ENCODE results near the gene MMD. TPM values are rescaled to one million over a fixed set of nuclear protein-coding genes. Genes with fewer than 3 reads are reported as not detected.
"Not testable (repeated sequence)": the region's sequence is repeated elsewhere in the genome, so short reads cannot be mapped to it uniquely, and the experiment has no call there.

The MMD gene
- polyA plus RNA-seq, 1 donor from 2014 or later = 111 TPM

DNA sequence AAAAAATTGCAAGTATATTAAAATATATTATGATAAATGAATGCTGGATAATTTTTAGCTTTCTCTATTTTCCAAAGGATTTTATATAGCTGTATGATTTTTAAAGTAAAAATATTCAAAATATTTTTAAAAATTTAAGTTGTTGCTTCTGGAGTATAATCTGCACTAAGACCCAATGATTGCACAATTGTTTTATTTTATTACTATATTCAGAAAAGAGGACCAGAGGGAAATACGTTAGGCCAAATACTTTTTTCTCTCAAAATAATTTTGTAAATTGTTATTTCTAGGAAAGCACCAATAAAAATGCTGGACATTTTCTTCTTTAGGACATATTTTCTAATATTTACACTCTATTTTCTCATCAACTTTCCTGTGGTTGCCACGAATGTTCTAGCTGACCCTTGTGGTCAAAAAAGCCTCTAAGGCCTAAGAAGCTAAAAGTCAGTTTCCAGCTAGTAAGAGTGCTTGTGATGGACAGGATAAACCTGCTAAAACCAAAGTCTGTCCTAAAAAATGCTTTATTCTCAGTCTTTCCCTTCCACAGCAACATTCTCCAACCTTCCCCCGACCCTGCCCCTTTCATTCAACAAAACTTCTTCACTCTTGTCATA lies 31.2 kb downstream of the MMD start:
- Histone ChIP-seq H3K4me2 (ENCODE audit: low read length) (no peak overlapping the region), H3F3A (ENCODE audit: insufficient read depth, low read length, poor library complexity, severe bottlenecking) (no peaks in the 10 kb centered on the region), H2AFZ (ENCODE audit: low read depth, low read length) (no peak overlapping the region), H3K4me3 (ENCODE audit: low read length) (no peak overlapping the region), H3K79me2 (replicated peaks; ENCODE audit: insufficient read depth, low read length) (no peaks in the 10 kb centered on the region), H3K27me3 (ENCODE audit: insufficient read depth, low read depth, low read length) (no peaks in the 10 kb centered on the region), H3K9me2 (ENCODE audit: insufficient read depth, low read length) (no peaks in the 10 kb centered on the region), H3K9me3 (ENCODE audit: low read length) (no peaks in the 10 kb centered on the region), H3K9ac (ENCODE audit: low read length) (no peak overlapping the region), H4K20me1 (ENCODE audit: insufficient read depth) (no peaks in the 10 kb centered on the region), H3K36me3 (ENCODE audit: insufficient read depth, low read length) (no peaks in the 10 kb centered on the region), H3K27ac (ENCODE audit: low read length) (no peak overlapping the region)
- TF ChIP-seq TAF1 (IDR thresholded peaks at IDR 0.05; ENCODE audit: low read depth) (no peak), SMC3 (conservative IDR thresholded peaks at IDR 0.05; ENCODE audit: poor library complexity) (no peak), RAD21 (conservative IDR thresholded peaks at IDR 0.05) (no peak), EP300 (conservative IDR thresholded peaks at IDR 0.05; ENCODE audit: poor library complexity, severe bottlenecking) (no peak), MXI1 (conservative IDR thresholded peaks at IDR 0.05; ENCODE audit: poor library complexity, severe bottlenecking) (no peak), EZH2 (IDR thresholded peaks at IDR 0.05; ENCODE audit: borderline replicate concordance, insufficient read depth, low read length, poor library complexity, severe bottlenecking) (no peak), POLR2AphosphoS5 (IDR thresholded peaks at IDR 0.05) (no peak)
- TF ChIP-seq, protein P1, sequence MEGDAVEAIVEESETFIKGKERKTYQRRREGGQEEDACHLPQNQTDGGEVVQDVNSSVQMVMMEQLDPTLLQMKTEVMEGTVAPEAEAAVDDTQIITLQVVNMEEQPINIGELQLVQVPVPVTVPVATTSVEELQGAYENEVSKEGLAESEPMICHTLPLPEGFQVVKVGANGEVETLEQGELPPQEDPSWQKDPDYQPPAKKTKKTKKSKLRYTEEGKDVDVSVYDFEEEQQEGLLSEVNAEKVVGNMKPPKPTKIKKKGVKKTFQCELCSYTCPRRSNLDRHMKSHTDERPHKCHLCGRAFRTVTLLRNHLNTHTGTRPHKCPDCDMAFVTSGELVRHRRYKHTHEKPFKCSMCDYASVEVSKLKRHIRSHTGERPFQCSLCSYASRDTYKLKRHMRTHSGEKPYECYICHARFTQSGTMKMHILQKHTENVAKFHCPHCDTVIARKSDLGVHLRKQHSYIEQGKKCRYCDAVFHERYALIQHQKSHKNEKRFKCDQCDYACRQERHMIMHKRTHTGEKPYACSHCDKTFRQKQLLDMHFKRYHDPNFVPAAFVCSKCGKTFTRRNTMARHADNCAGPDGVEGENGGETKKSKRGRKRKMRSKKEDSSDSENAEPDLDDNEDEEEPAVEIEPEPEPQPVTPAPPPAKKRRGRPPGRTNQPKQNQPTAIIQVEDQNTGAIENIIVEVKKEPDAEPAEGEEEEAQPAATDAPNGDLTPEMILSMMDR (IDR thresholded peaks at IDR 0.05; ENCODE audit: poor library complexity, severe bottlenecking) = no peak
- TF ChIP-seq, protein P2, sequence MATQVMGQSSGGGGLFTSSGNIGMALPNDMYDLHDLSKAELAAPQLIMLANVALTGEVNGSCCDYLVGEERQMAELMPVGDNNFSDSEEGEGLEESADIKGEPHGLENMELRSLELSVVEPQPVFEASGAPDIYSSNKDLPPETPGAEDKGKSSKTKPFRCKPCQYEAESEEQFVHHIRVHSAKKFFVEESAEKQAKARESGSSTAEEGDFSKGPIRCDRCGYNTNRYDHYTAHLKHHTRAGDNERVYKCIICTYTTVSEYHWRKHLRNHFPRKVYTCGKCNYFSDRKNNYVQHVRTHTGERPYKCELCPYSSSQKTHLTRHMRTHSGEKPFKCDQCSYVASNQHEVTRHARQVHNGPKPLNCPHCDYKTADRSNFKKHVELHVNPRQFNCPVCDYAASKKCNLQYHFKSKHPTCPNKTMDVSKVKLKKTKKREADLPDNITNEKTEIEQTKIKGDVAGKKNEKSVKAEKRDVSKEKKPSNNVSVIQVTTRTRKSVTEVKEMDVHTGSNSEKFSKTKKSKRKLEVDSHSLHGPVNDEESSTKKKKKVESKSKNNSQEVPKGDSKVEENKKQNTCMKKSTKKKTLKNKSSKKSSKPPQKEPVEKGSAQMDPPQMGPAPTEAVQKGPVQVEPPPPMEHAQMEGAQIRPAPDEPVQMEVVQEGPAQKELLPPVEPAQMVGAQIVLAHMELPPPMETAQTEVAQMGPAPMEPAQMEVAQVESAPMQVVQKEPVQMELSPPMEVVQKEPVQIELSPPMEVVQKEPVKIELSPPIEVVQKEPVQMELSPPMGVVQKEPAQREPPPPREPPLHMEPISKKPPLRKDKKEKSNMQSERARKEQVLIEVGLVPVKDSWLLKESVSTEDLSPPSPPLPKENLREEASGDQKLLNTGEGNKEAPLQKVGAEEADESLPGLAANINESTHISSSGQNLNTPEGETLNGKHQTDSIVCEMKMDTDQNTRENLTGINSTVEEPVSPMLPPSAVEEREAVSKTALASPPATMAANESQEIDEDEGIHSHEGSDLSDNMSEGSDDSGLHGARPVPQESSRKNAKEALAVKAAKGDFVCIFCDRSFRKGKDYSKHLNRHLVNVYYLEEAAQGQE (IDR thresholded peaks at IDR 0.05; ENCODE audit: borderline replicate concordance) = no peak

DNA sequence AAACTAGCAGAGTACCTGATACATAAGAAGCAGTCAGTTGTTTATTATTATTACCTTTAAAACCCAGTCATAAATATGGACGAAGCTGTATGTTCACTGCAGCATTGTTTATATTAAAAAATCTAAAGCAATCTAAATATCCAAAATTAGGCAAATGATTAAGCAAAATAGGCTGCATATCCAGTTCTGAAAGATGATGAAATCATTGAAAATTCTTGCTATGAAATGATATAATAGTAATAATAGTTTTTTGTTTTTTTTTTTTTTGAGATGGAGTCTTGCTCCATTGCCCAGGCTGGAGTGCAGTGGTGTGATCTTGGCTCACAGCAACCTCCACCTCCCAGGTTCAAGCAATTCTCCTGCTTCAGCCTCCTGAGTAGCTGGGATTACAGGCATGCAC lies 31.9 kb downstream of the MMD start:
- H3K9me3 ChIP-seq (ENCODE audit: low read length); H3K4me3 ChIP-seq (ENCODE audit: low read length); H3K79me2 ChIP-seq (replicated peaks; ENCODE audit: insufficient read depth, low read length); H3K9ac ChIP-seq (ENCODE audit: low read length); H3K27me3 ChIP-seq (ENCODE audit: insufficient read depth, low read depth, low read length); H3K27ac ChIP-seq (ENCODE audit: low read length); H2AFZ ChIP-seq (ENCODE audit: low read depth, low read length); H3K9me2 ChIP-seq (ENCODE audit: insufficient read depth, low read length); H3K4me2 ChIP-seq (ENCODE audit: low read length); H4K20me1 ChIP-seq (ENCODE audit: insufficient read depth); H3K36me3 ChIP-seq (ENCODE audit: insufficient read depth, low read length); H3F3A ChIP-seq (ENCODE audit: insufficient read depth, low read length, poor library complexity, severe bottlenecking): not testable (repeated sequence)

DNA sequence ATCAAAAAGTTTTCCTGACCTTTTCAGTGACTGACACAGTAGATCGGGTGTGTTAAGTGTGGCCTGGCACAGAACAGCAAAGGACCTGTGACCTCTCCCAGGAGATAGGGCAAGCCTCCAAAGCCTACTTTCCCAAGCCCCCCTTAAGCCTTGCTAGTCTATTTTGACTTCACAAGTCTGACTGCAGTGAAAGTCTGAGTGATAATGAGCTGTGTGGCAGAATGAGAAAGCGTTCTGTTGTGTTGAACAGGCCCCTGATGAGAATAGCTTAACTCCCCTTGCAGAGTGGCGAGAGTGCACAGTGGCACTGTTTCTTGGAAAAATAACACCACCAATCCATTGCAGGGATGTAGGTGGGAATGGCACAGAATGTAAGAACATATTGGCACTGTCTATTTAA lies 32.8 kb downstream of the MMD start:
- Histone ChIP-seq H2AFZ (ENCODE audit: low read depth, low read length) (no peak overlapping the region), H3K36me3 (ENCODE audit: insufficient read depth, low read length) (no peaks in the 10 kb centered on the region), H3K9me3 (ENCODE audit: low read length) (no peaks in the 10 kb centered on the region), H3F3A (ENCODE audit: insufficient read depth, low read length, poor library complexity, severe bottlenecking) (no peaks in the 10 kb centered on the region), H4K20me1 (ENCODE audit: insufficient read depth) (no peaks in the 10 kb centered on the region), H3K4me3 (ENCODE audit: low read length) (no peak overlapping the region), H3K27ac (ENCODE audit: low read length) (no peak overlapping the region), H3K27me3 (ENCODE audit: insufficient read depth, low read depth, low read length) (no peaks in the 10 kb centered on the region), H3K4me2 (ENCODE audit: low read length) (no peak overlapping the region), H3K9ac (ENCODE audit: low read length) (no peak overlapping the region), H3K9me2 (ENCODE audit: insufficient read depth, low read length) (no peaks in the 10 kb centered on the region), H3K79me2 (replicated peaks; ENCODE audit: insufficient read depth, low read length) (no peaks in the 10 kb centered on the region)
- TF ChIP-seq EP300 (conservative IDR thresholded peaks at IDR 0.05; ENCODE audit: poor library complexity, severe bottlenecking) = no peak
- TF ChIP-seq, protein P1 (IDR thresholded peaks at IDR 0.05; ENCODE audit: poor library complexity, severe bottlenecking) = no peak
- no peak for TF ChIP-seq POLR2AphosphoS5 (IDR thresholded peaks at IDR 0.05)
- TF ChIP-seq MXI1 (conservative IDR thresholded peaks at IDR 0.05; ENCODE audit: poor library complexity, severe bottlenecking) = no peak
- TF ChIP-seq RAD21 (conservative IDR thresholded peaks at IDR 0.05) = no peak
- TF ChIP-seq TAF1 (IDR thresholded peaks at IDR 0.05; ENCODE audit: low read depth) = no peak
- TF ChIP-seq EZH2 (IDR thresholded peaks at IDR 0.05; ENCODE audit: borderline replicate concordance, insufficient read depth, low read length, poor library complexity, severe bottlenecking) = no peak
- TF ChIP-seq, protein P2 (IDR thresholded peaks at IDR 0.05; ENCODE audit: borderline replicate concordance) = no peak
- TF ChIP-seq SMC3 (conservative IDR thresholded peaks at IDR 0.05; ENCODE audit: poor library complexity) = no peak
